Lower lobe of right lung (tissue), 2 donors: Measurements from ENCODE around the gene HBE1. TPM values are rescaled to one million over a fixed set of nuclear protein-coding genes. Genes with fewer than 3 reads are reported as not detected.

Source experiments
- ATAC-seq, 2 donors: fragments of 200-7000 bp; cut with Tn5 transposase; one replicate each; pipeline ENCODE4 v1.9.1; 2020 to 2022; ENCODE audit warnings: mild to moderate bottlenecking in 2 of 2, moderate library complexity in 2 of 2
- DNase-seq: peaks from one replicate; pipeline ENCODE4 v3.0.0-alpha.2; 2020
- H3K27ac ChIP-seq: fragments of 200-600 bp; one replicate; pipeline ENCODE4 v1.8.0; 2022
- H3K27me3 ChIP-seq: fragments of 200-600 bp; one replicate; pipeline ENCODE4 v1.8.0; 2022; ENCODE audit warnings: low read depth
- H3K36me3 ChIP-seq: fragments of 200-600 bp; one replicate; pipeline ENCODE4 v1.8.0; 2022; ENCODE audit warnings: mild to moderate bottlenecking
- H3K4me1 ChIP-seq: fragments of 200-600 bp; one replicate; pipeline ENCODE4 v1.8.0; 2022
- H3K4me3 ChIP-seq: fragments of 200-600 bp; one replicate; pipeline ENCODE4 v1.8.0; 2022; ENCODE audit warnings: mild to moderate bottlenecking
- H3K9me3 ChIP-seq: fragments of 200-600 bp; one replicate; pipeline ENCODE4 v1.8.0; 2022
- intact Hi-C: fragments of 100-400 bp; cut with DNase I; formaldehyde crosslinking; loops from one replicate; pipeline ENCODE4 v1.11.0; 2022
- total RNA-seq: library from RNA; stranded (reverse); fragmentation: NEBNext Ultra II Directional; extraction: Animal tissue kit (Norgen Biotek cat#: 25700); gene quantifications from one replicate; pipeline ENCODE4 v1.2.1, GENCODE V29; 2021
- TF ChIP-seq, protein P1 (sequence below): fragments of 200-600 bp; IDR thresholded peaks from one replicate; pipeline ENCODE4 v1.8.0; 2022; ENCODE audit warnings: antibody characterized with exemption, mild to moderate bottlenecking
- donor health status: DM: no; HTN: yes; CAD: no; lungs with severe emphysema.

Gene HBE1
- total RNA-seq, 1 donor from 2014 or later, result not detected

DNA sequence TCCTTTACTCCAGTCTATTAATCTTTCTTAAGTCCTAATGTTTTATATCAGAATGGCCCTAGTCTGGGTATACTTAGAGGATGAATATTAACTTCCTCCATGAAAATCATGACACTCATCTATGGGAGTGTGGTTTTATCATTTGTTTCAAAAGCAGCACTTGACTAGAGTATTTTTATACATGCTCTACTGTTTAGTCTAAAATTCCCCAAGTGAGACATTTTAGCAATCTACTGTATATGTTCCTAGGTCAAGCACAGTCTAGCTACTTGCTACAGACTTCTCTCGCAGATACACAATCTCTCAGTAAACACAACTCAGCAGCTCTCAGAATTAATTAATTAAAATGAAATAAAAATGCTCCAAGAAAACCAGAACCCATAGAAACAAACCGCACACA is 39.9 kb downstream of the HBE1 start:
- ATAC-seq, result no peak
- no peak for DNase-seq
- Histone ChIP-seq H3K36me3 (no peaks in the 10 kb centered on the region), H3K4me1 (no peaks in the 10 kb centered on the region), H3K9me3 (no peaks in the 10 kb centered on the region), H3K4me3 (no peak overlapping the region), H3K27ac (no peak overlapping the region), H3K27me3 (no peaks in the 10 kb centered on the region)
- TF ChIP-seq, protein P1, sequence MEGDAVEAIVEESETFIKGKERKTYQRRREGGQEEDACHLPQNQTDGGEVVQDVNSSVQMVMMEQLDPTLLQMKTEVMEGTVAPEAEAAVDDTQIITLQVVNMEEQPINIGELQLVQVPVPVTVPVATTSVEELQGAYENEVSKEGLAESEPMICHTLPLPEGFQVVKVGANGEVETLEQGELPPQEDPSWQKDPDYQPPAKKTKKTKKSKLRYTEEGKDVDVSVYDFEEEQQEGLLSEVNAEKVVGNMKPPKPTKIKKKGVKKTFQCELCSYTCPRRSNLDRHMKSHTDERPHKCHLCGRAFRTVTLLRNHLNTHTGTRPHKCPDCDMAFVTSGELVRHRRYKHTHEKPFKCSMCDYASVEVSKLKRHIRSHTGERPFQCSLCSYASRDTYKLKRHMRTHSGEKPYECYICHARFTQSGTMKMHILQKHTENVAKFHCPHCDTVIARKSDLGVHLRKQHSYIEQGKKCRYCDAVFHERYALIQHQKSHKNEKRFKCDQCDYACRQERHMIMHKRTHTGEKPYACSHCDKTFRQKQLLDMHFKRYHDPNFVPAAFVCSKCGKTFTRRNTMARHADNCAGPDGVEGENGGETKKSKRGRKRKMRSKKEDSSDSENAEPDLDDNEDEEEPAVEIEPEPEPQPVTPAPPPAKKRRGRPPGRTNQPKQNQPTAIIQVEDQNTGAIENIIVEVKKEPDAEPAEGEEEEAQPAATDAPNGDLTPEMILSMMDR, result no peak
- intact Hi-C loops, result no loop called here

GRCh38 chr11:5229356-5229755 is 40.4 kb downstream of the HBE1 start:
- ATAC-seq, result no peak
- no peak overlapping the region for H3K27ac ChIP-seq

DNA sequence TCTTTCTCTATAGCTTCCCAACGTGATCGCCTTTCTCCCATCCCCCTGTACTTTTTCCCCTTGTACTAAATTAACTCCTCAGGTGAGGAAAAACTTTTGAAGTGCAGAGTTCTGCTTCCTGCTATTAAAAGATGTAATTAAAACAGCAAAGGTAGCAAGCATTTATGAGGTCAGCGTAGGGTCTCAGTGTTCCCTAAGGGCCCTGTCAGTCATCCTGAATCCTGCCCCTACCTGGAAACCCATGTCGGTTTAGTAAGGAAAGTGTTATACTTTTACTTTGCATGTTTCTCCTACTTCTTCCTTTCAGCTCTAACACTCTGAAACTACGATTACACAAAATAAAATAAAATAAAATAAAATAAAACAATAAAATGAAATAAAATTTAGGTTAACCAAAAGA is 41.6 kb downstream of the HBE1 start:
- Histone ChIP-seq H3K27me3 (no peaks in the 10 kb centered on the region), H3K27ac (no peak overlapping the region), H3K4me1 (no peaks in the 10 kb centered on the region), H3K36me3 (no peaks in the 10 kb centered on the region), H3K9me3 (no peaks in the 10 kb centered on the region), H3K4me3 (no peak overlapping the region)
- ATAC-seq (no peak), DNase-seq (no peak)
- intact Hi-C loops, result no loop called here
- TF ChIP-seq, protein P1, result no peak

More at GRCh38 chr11:5229356-5229755, 40.4 kb downstream of the HBE1 start:
- no peaks in the 10 kb centered on the region for H3K9me3 ChIP-seq
- no peak for DNase-seq
- no peaks in the 10 kb centered on the region for H3K4me1 ChIP-seq
- H3K27me3 ChIP-seq, result no peaks in the 10 kb centered on the region
- no peak overlapping the region for H3K4me3 ChIP-seq
- intact Hi-C loops, result no loop called here
- no peaks in the 10 kb centered on the region for H3K36me3 ChIP-seq
- TF ChIP-seq, protein P1, result no peak

- Histone ChIP-seq H3K27me3 (no peaks in the 10 kb centered on the region), H3K27ac (no peak overlapping the region), H3K36me3 (no peaks in the 10 kb centered on the region), H3K4me1 (no peaks in the 10 kb centered on the region), H3K4me3 (no peak overlapping the region), H3K9me3 (no peaks in the 10 kb centered on the region)
- ATAC-seq (no peak), DNase-seq (no peak)
- intact Hi-C loops, result no loop called here
- TF ChIP-seq, protein P1, result no peak
Measured at GRCh38 chr11:5227681-5228080, 42.1 kb downstream of the HBE1 start.

- ATAC-seq (no peak), DNase-seq (no peak)
- TF ChIP-seq, protein P1, result no peak
- Histone ChIP-seq H3K4me1 (no peaks in the 10 kb centered on the region), H3K9me3 (no peaks in the 10 kb centered on the region), H3K27ac (no peak within 1 kb of the TSS), H3K27me3 (no peaks in the 10 kb centered on the region), H3K36me3 (no peaks in the 10 kb centered on the region), H3K4me3 (no peak within 1 kb of the TSS)
- intact Hi-C loops, result no loop called here
Measured at GRCh38 chr11:5226732-5227310, 42.9 kb downstream of the HBE1 start, which contains the start of gene HBB. HBB (minus strand) TSS chr11:5227071; CDS start chr11:5227021, 50 bp downstream.
